CD4-positive, alpha-beta T cell treated with Interleukin-2 at 100 ng/mL for 4 hours (primary cell): ENCODE data around the gene CHCT1.
"Not testable (repeated sequence)": the region's sequence is repeated elsewhere in the genome, so short reads cannot be mapped to it uniquely, and the experiment has no call there.

Source experiments
- DNase-seq: peaks from one replicate; pipeline ENCODE4 v3.0.0-alpha.2; 2020; ENCODE audit warnings: low spot score

The CHCT1 gene

DNA sequence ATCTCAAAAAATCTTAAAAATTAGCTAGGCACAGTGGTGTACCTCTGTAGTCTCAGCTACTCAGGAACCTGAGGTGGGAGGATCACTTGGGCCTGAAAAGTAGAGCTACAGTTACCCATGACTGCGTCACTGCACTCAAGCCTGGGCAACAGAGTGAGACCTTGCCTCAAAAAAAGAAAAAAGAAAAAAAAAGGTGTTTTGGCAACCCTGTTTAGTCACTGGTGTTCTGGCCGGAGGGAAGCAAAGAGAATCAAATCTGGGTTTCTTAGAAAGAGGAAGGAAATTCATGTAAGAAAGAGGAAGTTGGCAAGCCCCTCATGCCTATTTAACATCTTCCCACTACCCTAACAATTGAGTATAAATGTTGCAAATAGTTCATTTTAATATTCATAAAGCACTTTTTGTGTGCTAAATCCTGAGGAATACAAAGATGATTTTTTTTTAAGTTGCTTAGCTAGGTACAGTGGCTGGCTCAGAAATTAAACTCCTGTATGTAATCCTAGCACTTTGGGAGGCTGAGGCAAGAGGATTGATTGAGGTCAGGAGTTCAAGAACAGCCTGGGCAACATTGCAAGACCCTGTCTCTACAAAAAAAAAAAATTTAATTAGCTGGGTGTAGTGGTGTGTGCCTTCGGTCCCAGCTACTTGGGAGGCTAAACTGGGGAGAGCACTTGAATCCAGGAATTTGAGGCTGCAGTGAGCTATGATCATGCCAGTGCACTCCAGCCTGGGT is 23.9 kb upstream of the CHCT1 start:
- DNase-seq: no peak

GRCh38 chr17:60401819-60402218 is 20.5 kb upstream of the CHCT1 start:
- DNase-seq: no peak

- DNase-seq: no peak
Observed at GRCh38 chr17:60403523-60403810, 18.8 kb upstream of the CHCT1 start.

GRCh38 chr17:60403962-60404361 is 18.3 kb upstream of the CHCT1 start:
- DNase-seq: no peak

DNA sequence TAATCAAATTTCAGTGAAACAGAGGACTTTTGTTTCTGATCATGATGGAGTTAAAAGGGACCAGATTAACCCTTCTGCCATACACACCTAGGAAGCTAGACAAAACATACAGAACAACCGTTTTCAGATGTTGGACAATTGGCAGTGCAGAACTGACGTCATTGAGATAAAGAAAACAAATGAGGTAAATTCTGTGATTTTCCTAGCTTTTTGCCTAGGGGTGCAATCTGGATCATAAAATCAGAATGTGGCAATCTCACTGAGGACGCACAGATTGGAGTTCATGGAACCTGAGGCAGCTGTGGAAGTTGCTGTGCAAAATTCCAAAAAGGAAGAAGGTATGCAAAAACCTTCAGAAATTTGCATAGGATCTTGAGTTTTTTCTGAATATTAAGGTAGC is 15.4 kb upstream of the CHCT1 start:
- no peak for DNase-seq

DNA sequence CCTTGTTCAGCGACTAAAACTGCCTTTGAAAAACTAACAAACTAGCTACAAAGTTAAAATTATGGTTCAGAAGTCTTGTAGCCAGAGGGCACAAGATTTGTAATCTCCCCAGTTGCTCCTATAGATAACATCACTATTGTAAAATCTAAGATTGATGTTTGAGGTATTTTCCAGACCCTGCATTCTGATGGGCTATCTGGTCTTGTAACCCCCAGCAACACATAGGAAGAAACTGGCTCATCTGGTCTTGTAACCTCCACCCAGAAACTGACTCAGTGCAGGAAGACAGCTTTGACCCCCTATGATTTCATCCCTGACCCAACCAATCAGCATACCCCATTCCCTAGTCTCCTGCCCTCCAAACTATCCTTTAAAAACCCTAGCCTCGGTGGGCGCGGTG is 12.3 kb upstream of the CHCT1 start:
- no peak for DNase-seq

GRCh38 chr17:60412701-60413100 is 9.6 kb upstream of the CHCT1 start:
- no peak for DNase-seq

DNA sequence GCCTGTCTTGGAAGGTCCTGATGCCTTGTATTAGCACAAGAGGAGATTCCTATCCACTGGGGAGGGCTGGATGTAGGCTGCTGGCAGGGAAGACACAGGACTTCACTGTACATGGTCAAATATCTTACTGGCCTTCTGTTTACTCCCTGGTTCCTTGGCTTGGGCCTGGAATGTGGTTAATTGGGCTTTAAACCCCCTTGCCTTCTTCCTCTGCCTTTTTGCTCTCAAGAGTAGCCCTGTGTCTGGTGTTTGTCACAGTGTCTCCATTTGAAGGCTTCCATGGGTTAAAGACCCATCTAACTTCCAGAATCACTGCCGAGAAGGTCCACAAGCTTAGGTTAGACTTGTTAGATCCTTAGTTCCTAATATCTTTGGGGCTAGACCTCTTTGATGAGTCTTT is 7.1 kb upstream of the CHCT1 start:
- DNase-seq: no peak

- no peak for DNase-seq
Observed at GRCh38 chr17:60416368-60416925, 5.8 kb upstream of the CHCT1 start.

GRCh38 chr17:60419003-60419402 is 3.3 kb upstream of the CHCT1 start:
- DNase-seq: not testable (repeated sequence)

DNA sequence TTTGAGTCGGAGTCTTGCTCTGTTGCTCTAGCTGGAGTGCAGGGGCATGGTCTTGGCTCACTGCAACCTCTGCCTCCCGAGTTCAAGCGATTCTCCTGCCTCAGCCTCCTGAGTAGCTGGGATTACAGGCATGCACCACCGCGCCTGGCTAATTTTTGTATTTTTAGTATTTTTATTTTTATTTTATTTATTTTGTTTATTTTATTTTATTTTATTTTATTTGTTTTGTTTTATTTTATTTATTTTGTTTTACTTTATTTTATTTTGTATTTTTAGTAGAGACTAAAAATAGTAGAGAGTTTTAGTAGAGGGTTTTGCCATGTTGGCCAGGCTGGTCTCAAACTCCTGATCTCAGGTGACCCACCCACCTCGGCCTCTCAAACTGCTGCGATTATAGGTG is 2.4 kb upstream of the CHCT1 start:
- not testable (repeated sequence) for DNase-seq

DNA sequence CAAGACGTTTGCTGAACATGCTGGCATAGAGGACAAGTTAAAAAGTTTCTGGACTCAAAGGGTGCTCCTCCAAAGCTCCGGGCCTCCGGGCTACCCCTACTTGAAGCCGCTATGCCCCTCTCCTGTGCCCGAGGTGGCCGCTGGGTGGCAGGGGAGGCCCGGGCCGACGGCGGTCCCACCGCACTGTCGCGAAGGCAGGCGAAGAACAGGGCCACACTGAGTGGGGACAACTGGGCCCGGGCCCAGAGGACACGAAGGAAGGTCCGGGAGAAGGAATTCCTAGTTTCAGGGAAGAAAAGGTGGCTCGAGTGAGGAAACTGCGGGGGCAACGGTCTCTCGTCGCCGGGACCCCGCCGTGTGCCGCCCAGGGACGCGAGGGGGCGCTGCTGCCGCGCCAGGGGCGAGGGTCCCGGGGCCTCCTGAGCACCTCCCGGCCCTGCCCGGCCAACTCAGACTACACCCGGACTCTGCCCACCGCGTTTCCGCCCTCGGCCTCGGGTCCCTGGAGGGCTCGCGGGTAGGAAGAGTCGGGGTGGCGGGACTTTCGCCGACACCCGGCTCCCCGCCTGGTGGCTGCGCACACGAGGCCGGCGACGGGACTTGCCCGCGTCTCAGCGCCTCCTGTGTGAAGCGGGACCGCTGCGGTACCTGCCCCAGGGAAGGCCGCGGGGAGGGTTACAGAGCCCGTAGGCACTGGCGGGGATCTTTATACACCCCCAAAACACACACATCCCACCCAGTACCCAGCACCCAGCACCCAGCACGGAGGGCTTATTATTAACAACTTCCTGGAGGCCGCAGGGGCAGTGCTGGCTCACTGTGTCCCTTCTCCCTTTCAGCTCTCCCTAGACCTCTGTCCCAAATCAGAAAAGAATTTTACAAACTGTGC is 772 bp upstream of the CHCT1 start:
- DNase-seq: peak; percentile 72

- no peak for DNase-seq
Observed at GRCh38 chr17:60423865-60424264, 1.6 kb downstream of the CHCT1 start.

DNA sequence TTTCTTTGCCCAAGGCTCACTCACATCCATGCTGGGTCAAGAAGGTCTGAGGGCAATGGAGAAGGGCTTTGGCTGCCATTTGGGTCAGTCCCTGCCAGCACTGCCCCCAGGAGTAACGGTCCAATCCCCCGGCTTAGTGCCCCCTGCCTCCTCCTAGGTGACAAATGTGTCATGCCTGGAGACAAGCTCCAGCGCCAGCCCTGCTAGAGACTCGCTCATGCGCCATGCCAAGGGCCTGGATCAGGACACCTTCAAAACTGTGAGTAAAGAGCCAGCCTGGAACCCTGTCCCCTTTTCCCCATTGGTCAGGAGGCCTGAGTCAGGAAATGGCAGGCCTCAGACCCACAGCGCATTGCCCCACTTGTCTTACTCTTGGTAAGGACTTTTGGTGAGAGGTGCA is 3.3 kb downstream of the CHCT1 start:
- no peak for DNase-seq

DNA sequence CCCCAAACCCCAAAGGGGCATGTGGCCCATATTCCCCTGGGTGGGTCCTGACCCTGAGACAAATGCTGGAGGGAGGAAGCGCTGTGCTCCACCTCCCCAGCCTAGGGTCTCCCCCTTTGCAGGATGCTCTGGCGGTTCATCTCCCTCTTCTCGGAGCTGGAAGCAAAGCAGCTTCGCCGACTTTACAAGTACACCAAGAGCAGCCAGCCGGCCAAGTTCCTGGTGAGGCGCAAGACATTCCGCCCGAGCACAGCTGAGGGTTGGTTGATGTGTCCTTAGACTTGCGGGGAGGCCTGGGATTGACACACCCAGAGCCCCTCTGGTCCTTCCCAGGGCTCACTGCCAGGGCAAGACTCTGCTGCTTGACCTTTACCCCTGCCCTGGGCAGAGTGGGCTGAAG is 4.3 kb downstream of the CHCT1 start:
- DNase-seq: no peak

DNA sequence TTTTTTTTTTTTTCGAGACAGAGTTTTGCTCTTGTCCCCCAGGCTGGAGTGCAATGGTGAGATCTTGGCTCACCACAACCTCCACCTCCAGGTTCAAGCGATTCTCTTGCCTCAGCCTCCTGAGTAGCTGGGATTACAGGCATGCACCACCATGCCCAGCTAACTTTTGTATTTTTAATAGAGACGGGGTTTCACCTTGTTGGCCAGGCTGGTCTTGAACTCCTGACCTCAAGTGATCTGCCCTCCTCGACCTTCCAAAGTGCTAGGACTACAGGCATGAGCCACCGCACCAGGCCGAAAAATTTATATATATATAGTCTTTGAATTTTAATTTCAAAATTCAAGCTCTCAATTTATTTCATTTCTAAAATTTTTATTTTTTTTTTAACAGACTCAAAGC is 6.2 kb downstream of the CHCT1 start:
- not testable (repeated sequence) for DNase-seq

DNA sequence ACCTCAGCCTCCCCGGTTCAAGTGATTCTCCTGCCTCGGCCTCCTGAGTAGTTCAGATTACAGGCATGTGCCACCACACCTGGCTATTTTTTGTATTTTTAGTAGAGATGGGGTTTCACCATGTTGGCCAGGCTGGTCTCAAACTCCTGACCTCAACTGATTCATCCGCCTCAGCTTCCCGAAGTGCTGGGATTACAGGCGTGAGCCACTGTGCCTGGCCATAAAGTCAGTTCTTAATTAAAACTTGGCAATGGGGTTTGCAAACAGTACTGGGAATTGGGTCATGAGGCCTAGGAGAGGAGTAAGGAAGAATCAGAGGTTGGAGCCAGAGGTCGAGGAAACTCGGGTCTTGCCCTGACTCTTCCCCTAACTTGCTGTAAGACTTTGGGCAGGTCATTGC is 8.3 kb downstream of the CHCT1 start:
- DNase-seq: not testable (repeated sequence)

DNA sequence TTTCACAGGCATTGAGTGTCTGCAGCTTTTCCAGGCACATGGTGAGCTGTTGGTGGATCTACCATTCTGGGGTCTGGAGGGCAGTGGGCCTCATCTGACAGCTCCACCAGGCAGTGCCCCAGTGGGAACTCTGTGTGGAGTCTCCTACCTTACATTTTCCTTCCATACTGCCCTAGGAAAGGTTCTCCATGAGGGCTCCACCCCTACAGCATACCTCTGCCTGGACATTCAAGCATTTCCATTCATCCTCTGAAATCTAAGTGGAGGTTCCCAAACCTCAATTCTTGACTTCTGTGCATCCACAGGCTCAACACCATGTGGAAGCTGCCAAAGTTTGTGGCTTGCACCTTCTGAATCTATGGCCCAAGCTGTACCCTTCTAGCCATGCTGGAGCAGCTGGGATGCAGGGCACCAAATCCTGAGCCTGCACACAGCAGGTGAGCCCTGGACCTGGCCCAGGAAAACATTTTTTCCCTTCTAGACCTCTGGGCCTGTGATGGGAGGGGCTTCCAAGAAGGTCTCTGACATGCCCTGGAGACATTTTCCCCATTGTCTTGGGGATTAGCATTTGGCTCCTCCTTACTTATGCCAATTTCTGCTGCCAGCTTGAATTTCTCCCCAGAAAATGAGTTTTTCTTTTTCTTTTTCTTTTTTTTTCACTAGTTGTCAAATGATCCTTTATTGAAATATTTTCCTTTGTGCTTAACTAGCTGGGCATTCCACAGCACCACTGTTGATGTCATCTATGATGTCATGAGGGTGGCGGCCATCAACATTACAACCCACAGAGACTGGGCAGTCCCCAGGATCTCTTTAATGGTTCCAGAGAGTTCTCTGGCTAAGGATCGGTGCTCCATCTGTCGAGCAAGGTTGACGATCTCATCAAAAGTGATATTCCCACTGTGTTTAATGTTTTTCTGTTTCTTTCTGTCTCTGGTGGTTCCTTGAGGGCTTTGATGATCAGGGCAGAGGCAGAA is 11.0 kb downstream of the CHCT1 start:
- DNase-seq: not testable (repeated sequence)

DNA sequence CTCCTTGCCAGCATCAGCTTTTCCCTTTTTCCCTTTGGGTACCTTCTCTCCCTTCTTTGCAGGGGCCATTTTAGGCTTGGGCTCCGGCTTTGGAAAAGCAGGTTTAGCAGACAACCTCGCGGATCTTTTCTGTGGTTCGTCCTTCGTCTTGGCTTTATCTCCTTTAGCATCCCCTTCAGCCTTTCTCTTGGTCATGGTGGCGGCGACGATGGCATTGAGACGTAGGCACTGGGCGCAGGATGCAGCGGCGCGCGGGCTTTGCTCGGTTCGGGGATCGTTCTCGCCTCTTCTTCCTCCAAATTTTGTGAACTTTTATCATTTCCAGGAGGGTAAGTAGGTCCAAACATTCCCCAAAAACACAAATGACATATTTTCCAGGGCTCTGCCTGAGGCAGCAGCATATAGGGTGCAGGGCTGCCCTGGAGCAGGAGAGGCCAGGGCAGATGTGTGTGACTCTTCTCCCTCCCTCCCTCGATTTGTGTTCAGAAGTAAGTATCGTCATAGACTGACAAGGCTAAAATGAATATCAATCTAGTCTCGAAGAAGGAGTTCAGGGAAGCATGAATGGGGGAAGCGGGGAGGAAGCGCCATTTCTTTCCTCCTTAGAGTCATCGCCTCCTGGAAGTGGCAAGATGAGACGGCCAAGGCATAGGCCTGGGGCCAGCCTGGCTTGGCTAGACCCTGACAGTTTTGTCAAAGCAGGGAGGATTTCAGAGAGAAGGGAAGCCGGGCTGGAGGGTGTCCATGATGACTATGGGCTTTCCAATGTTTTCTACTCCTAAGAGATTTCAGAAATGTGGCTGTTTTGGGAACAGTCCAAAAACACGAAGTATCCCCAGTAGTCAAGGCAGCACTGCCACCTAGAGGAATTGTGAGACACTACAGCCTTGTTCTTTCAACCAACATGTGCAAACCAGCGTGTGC is 13.2 kb downstream of the CHCT1 start:
- DNase-seq: peak; percentile 75

DNA sequence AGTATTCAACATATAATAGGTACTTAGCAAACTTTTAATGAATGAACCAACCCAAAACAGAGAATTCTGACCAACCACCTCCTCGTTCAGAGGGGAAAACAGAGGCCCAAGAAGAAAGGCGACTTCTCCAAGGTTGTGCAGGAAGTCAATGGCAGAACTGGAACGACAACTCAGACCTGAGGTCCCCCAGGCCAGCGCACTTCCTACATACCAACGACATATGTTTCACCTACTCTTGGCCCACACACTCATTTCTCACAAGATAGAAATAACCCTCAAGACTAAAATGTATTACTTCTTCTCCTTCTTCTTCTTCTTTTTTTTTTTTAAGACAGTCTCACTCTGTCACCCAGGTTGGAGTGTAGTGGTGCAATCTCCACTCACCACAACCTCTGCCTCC is 14.4 kb downstream of the CHCT1 start:
- DNase-seq: no peak

DNA sequence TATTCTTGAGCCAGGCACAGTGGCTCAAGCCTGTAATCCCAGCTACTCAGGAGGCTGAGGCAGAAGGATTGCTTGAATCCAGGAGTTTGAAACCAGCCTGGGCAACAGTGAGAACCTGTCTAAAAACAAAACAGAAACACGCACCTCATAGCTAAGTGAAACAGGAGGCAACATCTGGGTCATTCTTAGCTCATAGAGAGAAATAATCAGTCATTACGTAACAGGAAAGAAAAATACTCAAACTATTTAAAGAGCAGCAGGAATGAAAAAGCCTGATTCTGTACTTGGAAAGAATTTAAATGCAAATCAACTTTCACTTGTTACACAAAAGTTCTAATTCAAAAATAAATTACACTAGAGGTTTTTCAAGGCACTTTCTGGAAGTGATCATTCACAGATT is 17.2 kb downstream of the CHCT1 start:
- no peak for DNase-seq
